IPS DF 4.7 (cell line): Measurements from ENCODE around the gene ERO1B.
"Not testable (repeated sequence)": the region's sequence is repeated elsewhere in the genome, so short reads cannot be mapped to it uniquely, and the experiment has no call there.

Source experiments
- DNase-seq: peaks from one replicate; pipeline ENCODE4 v3.0.0-alpha.2; 2013; ENCODE audit warnings: low spot score; ENCODE audit errors: extremely low read depth

Gene ERO1B

GRCh38 chr1:236193184-236193583, 88.6 kb downstream of the ERO1B start:
- no peak for DNase-seq

GRCh38 chr1:236188084-236188483, 93.7 kb downstream of the ERO1B start:
- not testable (repeated sequence) for DNase-seq

- not testable (repeated sequence) for DNase-seq
These were observed 95.3 kb downstream of the ERO1B start for GRCh38 chr1:236186471-236186870.

GRCh38 chr1:236185687-236186086, 96.1 kb downstream of the ERO1B start:
- DNase-seq: no peak

- DNase-seq: no peak
These were observed 100.7 kb downstream of the ERO1B start for GRCh38 chr1:236181059-236181458.

- no peak for DNase-seq
These were observed 102.1 kb downstream of the ERO1B start for GRCh38 chr1:236179634-236180033.

GRCh38 chr1:236176337-236177336, 105.1 kb downstream of the ERO1B start:
- no peak for DNase-seq

- no peak for DNase-seq
These were observed 106.0 kb downstream of the ERO1B start for GRCh38 chr1:236175642-236176336.

GRCh38 chr1:236173174-236173767, 108.5 kb downstream of the ERO1B start:
- no peak for DNase-seq

- DNase-seq: no peak
These were observed 109.6 kb downstream of the ERO1B start for GRCh38 chr1:236172041-236172579.

GRCh38 chr1:236168716-236169429, 112.9 kb downstream of the ERO1B start:
- DNase-seq: no peak

- DNase-seq: no peak
These were observed 114.2 kb downstream of the ERO1B start for GRCh38 chr1:236167578-236167977.

GRCh38 chr1:236167154-236167553, 114.6 kb downstream of the ERO1B start:
- no peak for DNase-seq

- DNase-seq: no peak
These were observed 115.7 kb downstream of the ERO1B start for GRCh38 chr1:236166041-236166440.
